Sigmoid colon (tissue), 7 donors: ENCODE results near the gene TXNDC11. TPM values are rescaled to one million over a fixed set of nuclear protein-coding genes. Genes with fewer than 3 reads are reported as not detected.
A peak's percentile ranks its signal among the peaks of the same experiment; 100 is the strongest.

Source experiments
- DNase-seq: peaks from one replicate; pipeline ENCODE4 v3.0.0-alpha.2; 2019
- H3K27ac ChIP-seq, 4 donors: fragments of 200-600 bp; sonication (generic); one replicate each; pipeline ENCODE4 v1.5.1; 2016 to 2019; ENCODE audit warnings: mild to moderate bottlenecking in 1 of 4
- H3K27me3 ChIP-seq, 3 donors: fragments of 200-600 bp; sonication (generic); one replicate each; pipeline ENCODE4 v1.5.1; 2019; ENCODE audit warnings: mild to moderate bottlenecking in 1 of 3
- H3K36me3 ChIP-seq, 4 donors: fragments of 200-600 bp; sonication (generic); one replicate each; pipeline ENCODE4 v1.5.1; 2016 to 2019
- H3K4me1 ChIP-seq, 4 donors: fragments of 200-600 bp; sonication (generic); one replicate each; pipeline ENCODE4 v1.5.1; 2017 to 2019
- H3K4me3 ChIP-seq, 4 donors: fragments of 200-600 bp; sonication (generic); one replicate each; pipeline ENCODE4 v1.5.1; 2017 to 2019; ENCODE audit warnings: mild to moderate bottlenecking in 2 of 4, moderate library complexity in 1 of 4
- H3K9me3 ChIP-seq, 4 donors: fragments of 200-600 bp in 3 of 4; sonication (generic) in 3 of 4; one replicate each; pipeline versions ENCODE4 v1.5.1 to v1.6.1; 2013 to 2019
- EP300 ChIP-seq, 4 donors: sonication (generic); formaldehyde crosslinking; IDR thresholded peaks; one replicate each; pipeline ENCODE4 v1.6.1; 2017; ENCODE audit warnings: antibody characterized with exemption in 4 of 4
- POLR2A ChIP-seq, 2 donors: fragments of 450-650 bp; IDR thresholded peaks; one replicate each; pipeline ENCODE4 v1.6.1; 2016; ENCODE audit warnings: antibody characterized with exemption in 2 of 2, mild to moderate bottlenecking in 2 of 2, moderate library complexity in 2 of 2
- POLR2AphosphoS5 ChIP-seq, 4 donors: sonication (generic); formaldehyde crosslinking; IDR thresholded peaks; one replicate each; pipeline ENCODE4 v1.6.1; 2017; ENCODE audit warnings: antibody characterized with exemption in 4 of 4
- WGBS, 2 donors: extraction: QIAGEN DNeasy Blood & Tissue Kit; methylation state at CpG; one replicate each; pipeline ENCODE4 v1.1.7; 2013; 5-methylcytosine and 5-hydroxymethylcytosine counted together
- intact Hi-C: fragments of 100-400 bp; cut with DNase I; formaldehyde crosslinking; loops from one replicate; pipeline ENCODE4 v1.15.1; 2023
- polyA plus RNA-seq, 3 donors: library from polyadenylated mRNA; stranded (reverse); fragments of 200-250 nt; gene quantifications; one replicate each; pipeline ENCODE4 v1.2.3, GENCODE V29; 2013
- total RNA-seq, 4 donors: library from RNA; depleted of rRNA; stranded (reverse); fragments of >200 nt; gene quantifications; one replicate each; pipeline ENCODE4 v1.1.0, GENCODE V29; 2016
- TF ChIP-seq, protein P1 (sequence below), 4 experiments: fragments of 450-650 bp in 3 of 4; fragments of 200-600 bp in 1 of 4; IDR thresholded peaks; one replicate each; pipeline ENCODE4 v1.5.1; 2016 to 2019; ENCODE audit warnings: antibody characterized with exemption in 4 of 4, mild to moderate bottlenecking in 3 of 4, moderate library complexity in 2 of 4
- donor health status: healthy with polysubstance abuse.
- donor health status: Bipolar disorder and iron deficiency.
- donor health status: healthy.

TXNDC11 gene
- total and polyA plus RNA-seq, 7 donors: 25.3 to 54.0 (median 34.9) TPM

DNA sequence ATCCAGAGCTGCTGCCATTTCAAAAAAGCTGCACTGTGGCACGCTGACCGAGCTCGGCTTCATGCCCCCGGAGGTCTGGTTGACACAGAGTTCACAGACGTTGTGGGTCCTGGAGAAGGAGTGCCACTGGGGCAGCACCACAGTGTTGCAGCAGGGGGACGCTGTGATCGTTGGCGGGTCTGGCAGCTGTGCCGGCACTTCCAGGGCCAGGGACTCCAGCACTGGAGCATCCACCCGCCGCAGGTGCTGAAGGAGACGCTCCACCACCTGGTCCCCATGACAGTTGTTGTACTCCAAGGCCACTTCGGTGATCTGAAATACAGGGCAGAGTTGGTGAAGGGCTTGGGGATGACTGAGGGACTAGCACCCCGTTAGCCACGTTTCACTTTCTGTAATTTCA, 50.9 kb downstream of the TXNDC11 start:
- TF ChIP-seq, protein P1, sequence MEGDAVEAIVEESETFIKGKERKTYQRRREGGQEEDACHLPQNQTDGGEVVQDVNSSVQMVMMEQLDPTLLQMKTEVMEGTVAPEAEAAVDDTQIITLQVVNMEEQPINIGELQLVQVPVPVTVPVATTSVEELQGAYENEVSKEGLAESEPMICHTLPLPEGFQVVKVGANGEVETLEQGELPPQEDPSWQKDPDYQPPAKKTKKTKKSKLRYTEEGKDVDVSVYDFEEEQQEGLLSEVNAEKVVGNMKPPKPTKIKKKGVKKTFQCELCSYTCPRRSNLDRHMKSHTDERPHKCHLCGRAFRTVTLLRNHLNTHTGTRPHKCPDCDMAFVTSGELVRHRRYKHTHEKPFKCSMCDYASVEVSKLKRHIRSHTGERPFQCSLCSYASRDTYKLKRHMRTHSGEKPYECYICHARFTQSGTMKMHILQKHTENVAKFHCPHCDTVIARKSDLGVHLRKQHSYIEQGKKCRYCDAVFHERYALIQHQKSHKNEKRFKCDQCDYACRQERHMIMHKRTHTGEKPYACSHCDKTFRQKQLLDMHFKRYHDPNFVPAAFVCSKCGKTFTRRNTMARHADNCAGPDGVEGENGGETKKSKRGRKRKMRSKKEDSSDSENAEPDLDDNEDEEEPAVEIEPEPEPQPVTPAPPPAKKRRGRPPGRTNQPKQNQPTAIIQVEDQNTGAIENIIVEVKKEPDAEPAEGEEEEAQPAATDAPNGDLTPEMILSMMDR (IDR thresholded peaks at IDR 0.05): no peak
- TF ChIP-seq POLR2A (IDR thresholded peaks at IDR 0.05): no peak
- 95 to 96% methylated on average over 15 of the region's 15 CpGs for WGBS, 2 donors
- intact Hi-C loops: no loop called here
- H3K4me3 ChIP-seq: no peak overlapping the region
- peaks cover 0 to 35% (median 27%) of the 10 kb centered on the region in 4 donors for H3K4me1 ChIP-seq
- H3K36me3 ChIP-seq: peaks cover 6 to 58% (median 29%) of the 10 kb centered on the region in 4 donors
- H3K27me3 ChIP-seq: no peaks in the 10 kb centered on the region
- H3K9me3 ChIP-seq: no peaks in the 10 kb centered on the region
- peak; percentile 54 for DNase-seq
- no peak overlapping the region for H3K27ac ChIP-seq

DNA sequence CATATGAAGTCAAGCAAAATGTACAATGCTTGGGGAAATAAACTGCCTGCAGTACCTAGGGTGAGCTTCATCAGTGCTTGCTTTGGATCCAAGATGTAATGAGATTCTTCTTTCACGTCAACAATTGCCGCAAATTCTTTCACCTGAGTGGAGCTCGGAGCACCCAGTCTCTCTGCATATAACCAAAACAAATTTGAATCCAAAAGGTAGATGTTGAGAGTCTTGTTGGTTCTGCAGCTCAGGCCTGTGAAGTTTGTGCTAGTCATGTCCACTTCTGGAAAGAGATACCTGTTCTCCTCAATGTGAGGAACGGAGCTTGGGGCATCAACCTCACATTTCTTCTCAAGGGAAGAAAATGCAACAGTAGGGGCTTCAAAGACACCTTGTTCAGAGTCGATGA, 51.4 kb downstream of the TXNDC11 start:
- intact Hi-C loops: no loop called here
- H3K4me3 ChIP-seq: no peak overlapping the region
- peaks cover 6 to 52% (median 26%) of the 10 kb centered on the region in 4 donors for H3K36me3 ChIP-seq
- TF ChIP-seq, protein P1 (IDR thresholded peaks at IDR 0.05): no peak
- no peak for TF ChIP-seq POLR2A (IDR thresholded peaks at IDR 0.05)
- no peak for TF ChIP-seq POLR2AphosphoS5 (IDR thresholded peaks at IDR 0.05)
- TF ChIP-seq EP300 (IDR thresholded peaks at IDR 0.05): no peak
- H3K27ac ChIP-seq: no peak overlapping the region
- DNase-seq: peak; percentile 7
- WGBS, 2 donors: 95 to 96% methylated on average over 5 of the region's 5 CpGs
- H3K4me1 ChIP-seq: peaks cover 0 to 41% (median 32%) of the 10 kb centered on the region in 4 donors
- no peaks in the 10 kb centered on the region for H3K9me3 ChIP-seq
- H3K27me3 ChIP-seq: no peaks in the 10 kb centered on the region

DNA sequence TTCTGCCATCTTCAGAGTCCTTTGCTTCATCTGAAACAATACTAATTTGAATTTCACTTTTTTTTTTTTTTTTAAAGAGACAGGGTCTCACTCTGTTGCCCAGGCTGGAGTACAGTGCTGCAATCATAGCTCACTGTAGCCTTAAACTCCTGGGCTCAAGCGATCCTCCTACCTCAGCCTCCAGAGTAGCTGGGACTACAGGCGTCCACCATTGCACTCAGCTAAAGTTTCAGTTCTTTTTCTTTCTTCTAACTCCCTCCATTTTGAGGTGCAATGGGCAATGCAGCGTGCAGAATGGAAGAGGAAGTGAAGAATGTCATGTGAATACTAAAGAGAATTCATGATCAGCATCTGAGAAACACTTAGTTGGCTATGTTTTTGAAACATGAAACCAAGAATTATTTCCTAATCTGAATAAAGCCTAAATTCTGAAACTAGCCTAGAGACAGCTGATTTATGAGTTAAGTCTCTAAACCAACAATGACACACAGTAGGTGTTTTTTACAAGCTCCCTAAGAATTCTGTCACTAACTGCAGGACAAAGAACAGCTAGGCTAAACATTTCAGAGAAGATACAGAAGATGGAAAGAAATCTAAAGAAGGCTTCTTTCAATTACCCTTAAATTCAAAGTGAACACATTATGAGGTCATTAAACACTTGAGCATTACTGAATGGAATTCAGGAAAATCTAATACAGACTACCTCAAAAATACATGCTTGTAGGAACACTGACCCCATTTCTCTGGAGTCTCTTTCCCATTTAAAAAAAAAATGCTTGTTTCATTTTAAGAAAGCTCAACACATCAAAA, 53.4 kb downstream of the TXNDC11 start:
- H3K9me3 ChIP-seq: no peaks in the 10 kb centered on the region
- no peak overlapping the region for H3K4me3 ChIP-seq
- peaks cover 0 to 49% (median 38%) of the 10 kb centered on the region in 4 donors for H3K4me1 ChIP-seq
- WGBS, 2 donors: 59 to 84% methylated on average over 3 of the region's 3 CpGs
- peak overlapping the region in 3 of 4 donors; percentile 41 to 76 (median 56) for H3K27ac ChIP-seq
- H3K27me3 ChIP-seq: no peaks in the 10 kb centered on the region
- TF ChIP-seq POLR2A (IDR thresholded peaks at IDR 0.05) (no peak), EP300 (IDR thresholded peaks at IDR 0.05) (no peak), POLR2AphosphoS5 (IDR thresholded peaks at IDR 0.05) (no peak)
- TF ChIP-seq, protein P1 (IDR thresholded peaks at IDR 0.05): no peak
- DNase-seq: peak; percentile 48
- intact Hi-C loops: no loop called here
- H3K36me3 ChIP-seq: peaks cover 6 to 48% (median 22%) of the 10 kb centered on the region in 4 donors

DNA sequence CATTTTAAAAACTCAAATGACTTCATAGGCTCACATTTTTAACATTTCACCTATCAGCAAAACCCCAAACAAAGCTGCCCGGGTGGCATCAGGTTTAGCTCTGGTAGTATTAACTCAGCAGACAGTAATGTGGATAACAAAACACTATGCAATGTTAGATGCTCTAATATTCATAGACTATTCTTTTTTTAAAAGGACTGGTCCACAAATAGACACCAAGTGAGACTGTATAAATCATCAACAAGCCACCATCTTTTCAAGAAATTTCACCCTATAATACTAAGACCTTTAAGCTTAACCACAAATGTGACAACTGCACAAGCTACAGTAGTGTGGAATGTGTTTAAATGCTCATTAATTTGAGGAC, 54.2 kb downstream of the TXNDC11 start:
- H3K9me3 ChIP-seq: no peaks in the 10 kb centered on the region
- intact Hi-C loops: no loop called here
- H3K27me3 ChIP-seq: no peaks in the 10 kb centered on the region
- no peak for TF ChIP-seq POLR2AphosphoS5 (IDR thresholded peaks at IDR 0.05)
- TF ChIP-seq POLR2A (IDR thresholded peaks at IDR 0.05): no peak
- no peak for TF ChIP-seq EP300 (IDR thresholded peaks at IDR 0.05)
- TF ChIP-seq, protein P1 (IDR thresholded peaks at IDR 0.05): no peak
- H3K27ac ChIP-seq: peak overlapping the region in 3 of 4 donors; percentile 41 to 76 (median 56)
- DNase-seq: no peak
- peaks cover 0 to 50% (median 38%) of the 10 kb centered on the region in 4 donors for H3K4me1 ChIP-seq
- H3K36me3 ChIP-seq: peaks cover 6 to 55% (median 28%) of the 10 kb centered on the region in 4 donors
- no peak overlapping the region for H3K4me3 ChIP-seq
- 86 to 87% methylated on average over 1 of the region's 1 CpG for WGBS, 2 donors
